ENCODE results near the gene OPTC.
"Not testable (repeated sequence)": the region's sequence is repeated elsewhere in the genome, so short reads cannot be mapped to it uniquely, and the experiment has no call there.

Gene OPTC, protein sequence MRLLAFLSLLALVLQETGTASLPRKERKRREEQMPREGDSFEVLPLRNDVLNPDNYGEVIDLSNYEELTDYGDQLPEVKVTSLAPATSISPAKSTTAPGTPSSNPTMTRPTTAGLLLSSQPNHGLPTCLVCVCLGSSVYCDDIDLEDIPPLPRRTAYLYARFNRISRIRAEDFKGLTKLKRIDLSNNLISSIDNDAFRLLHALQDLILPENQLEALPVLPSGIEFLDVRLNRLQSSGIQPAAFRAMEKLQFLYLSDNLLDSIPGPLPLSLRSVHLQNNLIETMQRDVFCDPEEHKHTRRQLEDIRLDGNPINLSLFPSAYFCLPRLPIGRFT

DNA sequence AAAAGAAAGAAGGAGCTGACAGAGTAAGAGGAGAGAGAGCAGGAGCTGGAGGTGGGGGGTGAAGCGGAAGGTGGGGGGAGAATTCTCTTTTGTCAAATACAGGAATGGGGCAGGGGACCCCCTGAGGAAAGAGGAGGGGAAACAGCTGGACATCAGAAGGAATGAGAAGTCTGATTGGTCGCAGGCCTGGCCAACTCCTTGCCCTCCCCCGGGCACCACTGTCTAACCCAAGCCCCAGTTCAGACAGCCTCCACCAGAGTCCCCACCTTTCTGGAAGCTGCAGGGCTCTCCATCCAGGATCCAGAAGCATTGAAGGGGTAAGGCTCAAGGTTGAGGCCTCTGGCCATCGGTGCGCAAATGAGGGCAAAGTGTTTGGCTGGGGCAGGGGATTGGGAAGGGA, at the start of gene OPTC:
TSS of gene OPTC (plus strand) at position 253 of the 400 bp plus-strand sequence. CDS start 1,853 bp downstream, outside the sequence.
- DNase-seq (ENCODE audit: low spot score), result no peak

DNA sequence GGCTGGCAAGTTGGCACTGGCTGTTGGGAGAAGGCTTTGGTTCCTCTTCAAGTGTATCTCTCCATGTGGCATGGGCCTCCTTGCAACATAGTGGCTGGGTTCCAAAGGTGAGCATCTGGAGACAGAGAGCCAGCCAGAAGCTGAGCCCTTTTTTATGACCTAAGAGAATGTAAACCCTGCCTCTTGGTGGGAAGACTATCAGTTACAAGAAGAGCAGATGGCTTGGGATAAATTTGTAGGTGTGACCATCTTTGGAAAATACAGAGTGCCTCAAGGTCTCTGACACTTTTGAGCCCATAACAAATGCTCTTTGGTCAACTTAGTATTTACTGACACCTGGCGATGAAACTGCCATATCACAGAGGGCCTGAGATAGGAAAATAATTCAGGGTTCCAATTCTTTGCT, 49.8 kb upstream of the OPTC start:
- no peak for DNase-seq (ENCODE audit: low spot score)

DNA sequence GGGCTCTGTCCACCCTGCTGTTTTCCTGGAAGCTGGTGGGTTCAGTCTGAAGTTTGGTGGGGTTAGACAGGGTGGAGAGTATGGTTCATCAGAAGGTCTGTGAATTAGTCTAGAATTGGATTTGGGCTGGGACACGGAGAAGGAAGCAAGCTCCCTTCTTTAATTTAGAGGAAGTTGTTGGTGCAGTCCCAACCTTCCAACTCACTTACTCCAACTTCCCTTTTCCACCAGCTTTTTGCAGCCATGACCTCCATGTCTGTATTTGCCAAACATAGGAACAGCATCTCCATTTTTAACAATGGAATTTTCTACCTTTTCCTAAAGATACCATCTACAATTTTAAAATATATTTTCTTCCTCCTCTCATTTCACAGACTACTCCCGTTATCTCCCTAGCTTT, 46.8 kb upstream of the OPTC start:
- no peak for DNase-seq (ENCODE audit: low spot score)

DNA sequence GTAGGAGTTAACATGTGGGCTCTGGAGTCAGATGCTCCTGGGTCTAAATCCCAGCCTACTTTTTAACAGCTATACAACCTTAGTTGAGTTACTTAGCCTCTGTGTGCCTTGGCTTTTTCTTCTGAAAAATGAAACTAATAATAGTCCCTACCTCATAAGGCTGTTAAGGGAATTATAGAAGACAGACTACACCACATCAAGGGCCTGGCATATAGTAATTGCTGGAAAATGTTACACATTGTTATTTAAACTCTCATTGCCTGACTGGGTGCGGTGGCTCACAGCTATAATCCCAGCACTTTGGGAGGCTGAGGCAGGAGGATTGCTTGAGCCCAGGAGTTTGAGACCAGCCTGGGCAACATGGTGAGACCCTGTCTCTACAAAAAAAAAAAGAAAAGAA, 46.4 kb upstream of the OPTC start:
- not testable (repeated sequence) for DNase-seq (ENCODE audit: low spot score)

DNA sequence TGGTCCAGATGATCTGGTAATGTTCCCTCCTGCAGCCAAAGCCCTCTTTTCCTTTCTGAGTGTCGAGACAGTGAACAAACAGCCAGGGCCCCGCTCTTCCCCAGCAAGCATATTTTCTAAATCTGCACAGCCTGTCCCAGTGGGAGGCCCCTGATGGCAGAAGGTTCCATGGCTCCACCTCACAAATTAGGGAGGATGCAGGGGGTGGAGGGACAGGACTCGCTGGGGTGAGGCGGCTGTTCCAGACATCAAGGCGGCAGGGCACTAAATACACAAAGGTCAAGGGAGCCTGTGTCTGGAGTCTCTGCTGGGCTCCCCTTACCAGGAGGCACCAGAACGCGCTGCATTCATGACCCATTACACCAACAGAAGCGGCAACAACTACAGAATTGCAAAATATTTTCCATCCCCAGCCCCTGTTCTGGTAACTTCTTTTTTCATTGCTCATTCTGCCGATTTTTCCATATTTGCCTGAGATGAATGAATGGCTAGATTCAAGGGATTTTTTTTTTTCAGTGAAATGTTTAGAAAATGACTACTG, 45.4 kb upstream of the OPTC start:
- DNase-seq (ENCODE audit: low spot score), result no peak

DNA sequence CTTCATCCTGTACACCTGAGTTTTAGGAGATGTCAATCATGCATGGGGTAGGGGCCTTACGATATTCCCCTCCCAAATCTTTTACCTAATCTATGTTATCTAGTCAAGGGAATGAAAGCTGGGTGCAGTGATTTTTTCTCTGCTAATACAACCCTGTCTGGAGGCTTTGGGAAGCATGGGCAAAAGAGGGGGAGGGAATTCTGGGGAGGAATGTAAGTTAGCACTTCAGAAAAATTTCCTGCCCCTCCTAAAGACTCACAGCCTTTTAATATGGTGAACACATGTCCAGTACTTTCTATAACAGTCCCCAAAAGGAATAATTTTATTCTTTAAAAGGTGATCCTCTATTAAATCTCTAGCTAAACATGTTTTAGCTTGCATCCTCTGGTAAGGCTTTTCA, 44.0 kb upstream of the OPTC start:
- no peak for DNase-seq (ENCODE audit: low spot score)

DNA sequence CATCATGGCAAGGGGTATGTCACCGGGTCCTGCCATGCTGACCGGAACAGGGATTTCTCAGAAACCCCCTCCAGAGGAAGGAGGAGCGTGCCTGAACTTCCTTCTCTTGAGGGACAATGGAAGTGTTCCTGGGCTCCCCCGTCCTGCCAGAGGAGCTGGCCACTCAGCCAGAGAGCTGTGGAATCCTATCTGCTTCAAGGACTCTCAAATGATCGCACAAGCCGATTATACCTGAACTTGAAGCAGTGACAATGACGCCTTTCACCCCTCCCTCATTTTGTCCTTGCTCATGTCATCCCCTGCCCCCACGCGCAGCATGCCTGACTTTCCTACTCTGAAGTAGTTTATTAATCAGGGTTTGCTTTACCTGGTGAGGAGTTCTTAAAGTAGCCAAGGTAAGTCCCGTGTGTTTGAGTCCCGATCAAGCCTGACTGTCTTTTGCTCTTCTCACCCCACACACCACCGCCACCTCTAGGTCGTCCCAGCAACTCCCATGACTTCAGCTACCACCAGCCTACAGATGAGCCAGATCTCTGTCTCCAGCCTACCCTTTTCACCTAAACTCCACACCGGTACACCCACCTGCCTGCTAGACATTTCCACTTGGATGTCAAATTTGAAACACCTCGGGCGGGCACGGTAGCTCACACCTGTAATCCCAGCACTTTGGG, 43.3 kb upstream of the OPTC start:
- no peak for DNase-seq (ENCODE audit: low spot score)

DNA sequence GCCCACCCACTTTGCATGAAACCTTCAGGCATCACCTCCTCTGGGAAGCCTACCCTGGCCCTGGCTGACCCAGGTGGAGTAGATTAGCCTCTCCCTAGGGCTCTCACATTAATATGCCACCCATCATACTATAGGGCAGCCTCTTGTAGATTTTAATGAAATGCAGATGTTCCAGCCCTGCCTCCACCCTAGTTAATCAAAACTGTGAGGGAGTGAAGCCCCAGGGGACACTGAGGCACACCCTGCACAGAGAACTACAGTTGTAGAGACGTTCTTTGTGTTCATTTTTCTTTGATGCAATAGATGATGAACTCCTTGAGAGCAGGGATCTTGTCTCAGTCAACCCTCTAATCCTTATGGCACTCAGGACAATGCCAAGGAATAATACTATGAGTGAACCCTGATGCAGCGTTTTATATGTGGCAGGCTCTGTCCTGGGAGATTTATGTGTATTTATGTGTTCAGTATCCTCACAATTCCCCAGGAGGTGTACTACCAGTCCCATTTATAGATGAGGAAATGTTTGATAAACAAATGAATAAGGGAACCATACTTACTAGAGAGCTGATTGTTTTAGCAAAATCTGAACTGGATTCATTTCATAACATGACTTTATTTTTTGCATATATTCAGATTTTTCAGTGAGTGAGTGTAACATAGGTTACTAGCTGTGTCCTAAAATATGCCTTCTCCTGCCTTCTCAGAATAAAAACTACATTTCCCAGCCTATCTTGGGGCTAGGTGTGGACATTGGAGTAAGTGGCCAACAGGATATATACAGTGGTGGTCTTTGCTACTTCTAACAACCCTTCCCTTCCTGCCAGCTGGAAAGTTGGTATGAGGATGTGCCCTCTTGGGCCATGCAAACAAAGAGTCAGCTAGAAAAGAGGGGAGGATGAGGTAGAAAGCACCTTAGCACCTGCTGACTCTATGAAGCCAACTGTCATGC, 41.8 kb upstream of the OPTC start:
- no peak for DNase-seq (ENCODE audit: low spot score)

DNA sequence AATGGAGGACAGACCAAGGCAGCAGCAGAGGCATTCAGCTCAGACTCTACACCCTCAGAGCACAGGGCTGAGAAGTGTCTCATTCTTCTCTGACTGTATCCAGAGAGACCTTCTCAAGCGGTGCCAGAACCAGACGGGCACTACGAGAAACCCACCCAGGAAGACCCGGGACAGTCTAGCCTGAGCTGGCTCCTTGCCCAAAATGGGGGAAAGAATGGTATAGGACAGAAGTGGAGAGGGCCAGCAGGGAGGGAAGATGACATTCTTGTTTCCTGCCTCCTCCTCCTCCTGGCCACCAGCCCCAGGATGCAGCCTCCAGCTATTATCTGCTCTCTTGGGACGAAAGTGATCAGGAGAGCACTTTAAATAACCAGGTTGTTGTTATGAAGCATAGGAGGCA, 40.9 kb upstream of the OPTC start:
- no peak for DNase-seq (ENCODE audit: low spot score)

DNA sequence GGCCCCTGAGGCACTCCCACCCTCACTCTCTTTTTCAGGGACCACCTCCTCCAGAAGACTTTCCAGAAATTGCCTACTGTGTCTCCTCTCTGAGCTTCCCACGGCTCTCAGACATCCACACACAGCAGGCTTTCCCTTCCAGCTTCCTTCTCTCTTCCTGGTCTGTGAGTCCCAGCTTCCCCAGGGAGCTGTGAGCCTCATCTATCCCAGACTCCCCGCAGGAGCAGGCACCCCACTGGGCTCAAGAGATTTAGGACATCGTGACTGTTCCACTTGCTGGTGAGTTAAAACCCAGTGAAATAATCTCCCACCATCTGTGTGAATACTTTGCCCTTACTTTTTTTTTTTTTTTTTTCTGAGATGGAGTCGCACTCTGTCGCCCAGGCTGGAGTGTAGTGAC, 40.3 kb upstream of the OPTC start:
- no peak for DNase-seq (ENCODE audit: low spot score)

DNA sequence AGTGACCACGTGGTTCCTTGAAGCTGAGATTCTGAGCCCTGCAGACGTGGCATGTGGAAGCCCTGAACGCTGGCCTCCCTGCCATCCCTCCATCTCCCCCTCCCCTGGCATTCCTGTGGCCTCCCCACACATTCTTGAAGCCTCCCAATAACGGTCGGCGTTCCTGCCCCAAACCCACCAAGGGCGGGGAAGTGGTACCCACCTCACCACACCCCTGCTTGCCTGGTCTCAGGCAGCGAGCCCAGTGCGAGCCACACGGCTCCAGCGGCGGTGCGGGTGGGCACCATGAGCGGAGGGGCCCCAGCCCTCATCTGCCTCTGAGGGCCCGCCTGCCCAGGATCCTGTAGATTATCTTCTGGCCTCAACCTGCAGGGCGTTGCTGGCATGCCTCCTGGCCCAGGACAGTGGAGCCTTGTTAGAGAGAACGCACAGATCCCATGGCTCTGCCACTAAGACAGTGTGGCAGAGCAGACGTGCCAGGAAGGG, 38.9 kb upstream of the OPTC start:
- DNase-seq (ENCODE audit: low spot score), result no peak

DNA sequence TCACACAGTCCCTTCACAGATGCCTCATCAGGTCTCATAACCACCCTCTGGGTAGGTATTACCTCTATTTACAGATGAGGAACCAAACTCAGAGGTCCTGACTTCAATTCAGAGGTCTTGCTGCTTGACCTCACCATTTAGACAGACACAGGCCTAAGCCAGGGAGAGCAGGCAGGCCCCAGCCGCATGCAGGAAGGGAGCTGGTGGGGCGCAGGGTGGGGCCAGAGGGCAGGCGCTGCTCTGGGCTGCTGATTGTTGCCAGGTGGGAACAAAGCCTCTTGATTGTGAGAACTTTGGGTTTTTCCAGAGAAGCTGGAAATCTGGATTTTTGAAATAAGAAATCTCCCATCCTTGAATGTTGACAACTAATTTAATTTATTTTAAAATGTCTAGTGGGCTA, 38.2 kb upstream of the OPTC start:
- DNase-seq (ENCODE audit: low spot score), result no peak

DNA sequence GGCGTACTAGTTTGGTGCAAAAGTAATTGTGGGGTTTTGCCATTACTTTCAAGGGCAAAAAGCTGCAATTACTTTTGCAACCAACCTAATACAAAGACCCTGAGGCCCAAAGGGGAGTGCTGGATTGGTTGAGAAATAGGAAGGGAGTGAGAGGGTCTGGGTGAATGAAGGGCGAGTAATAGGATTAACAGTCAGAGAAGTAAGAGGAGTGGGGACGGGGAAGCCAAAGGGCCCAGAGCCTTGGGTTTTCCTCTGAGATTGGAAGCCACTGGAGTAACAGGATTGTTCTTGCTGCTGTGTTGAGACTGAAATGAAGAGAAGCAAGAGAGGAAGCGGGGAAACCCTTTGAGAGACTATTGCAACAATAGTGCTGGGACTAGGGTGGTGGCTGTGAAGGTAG, 37.4 kb upstream of the OPTC start:
- DNase-seq (ENCODE audit: low spot score), result no peak

DNA sequence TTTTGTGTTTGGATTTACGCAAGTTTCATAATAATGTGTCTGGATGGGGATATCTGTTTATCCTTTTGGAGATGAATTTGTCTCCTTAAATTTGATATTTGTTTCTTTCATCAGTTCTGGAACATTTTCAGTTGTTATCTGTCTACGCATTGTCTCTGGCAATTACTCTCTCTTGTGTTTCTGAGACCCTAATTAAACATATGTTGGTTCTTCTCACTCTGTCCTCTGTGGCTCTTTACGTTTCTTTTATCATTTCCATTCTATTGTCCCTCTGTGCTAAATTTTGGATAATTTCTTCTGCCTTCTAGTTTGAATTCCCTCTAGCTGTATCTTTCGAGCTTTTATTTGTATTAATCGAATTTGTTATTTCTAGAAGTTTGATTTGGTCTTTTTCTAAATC, 35.9 kb upstream of the OPTC start:
- DNase-seq (ENCODE audit: low spot score), result no peak

DNA sequence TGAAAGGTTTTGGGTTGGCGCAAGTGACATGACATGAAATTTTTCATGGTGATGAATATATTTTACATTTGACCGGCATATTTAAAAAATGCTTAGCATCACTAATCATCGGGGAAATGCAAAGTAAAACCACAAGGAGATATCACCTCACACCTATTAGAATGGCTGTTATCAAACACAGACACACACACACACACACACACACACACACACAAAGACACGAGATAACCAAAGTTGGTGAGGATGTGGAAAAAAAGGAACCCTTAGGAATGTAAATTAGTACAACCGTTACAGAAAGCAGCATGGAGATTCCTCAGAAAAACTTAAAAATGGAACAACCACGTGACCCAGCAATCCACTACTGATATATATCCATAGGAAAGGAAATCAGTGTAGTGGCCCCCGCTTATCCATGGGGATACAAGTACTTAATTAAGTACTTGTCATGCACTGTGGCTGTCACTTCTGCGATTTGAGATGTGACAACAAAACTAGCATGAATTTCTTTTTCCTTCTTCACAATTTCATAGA, 34.2 kb upstream of the OPTC start:
- no peak for DNase-seq (ENCODE audit: low spot score)

DNA sequence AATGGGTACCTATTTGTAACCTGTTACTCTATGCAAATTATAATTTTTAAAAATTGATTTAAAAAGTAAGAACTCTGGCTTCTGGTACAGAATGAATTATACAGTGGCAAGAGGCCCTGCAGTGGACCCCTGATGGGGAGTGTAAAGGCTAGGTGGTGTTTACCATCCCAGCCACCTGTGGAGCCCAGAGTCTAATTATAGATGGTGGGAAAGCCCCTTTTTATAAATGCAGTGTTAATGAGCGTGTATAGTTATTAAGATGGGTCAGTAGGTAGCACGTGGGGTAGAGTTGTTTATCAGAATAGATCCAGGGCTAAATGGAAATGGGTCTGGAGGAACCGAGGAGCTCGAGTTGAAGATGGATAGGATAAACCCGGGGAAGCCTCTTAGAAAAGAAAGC, 32.2 kb upstream of the OPTC start:
- DNase-seq (ENCODE audit: low spot score), result no peak

DNA sequence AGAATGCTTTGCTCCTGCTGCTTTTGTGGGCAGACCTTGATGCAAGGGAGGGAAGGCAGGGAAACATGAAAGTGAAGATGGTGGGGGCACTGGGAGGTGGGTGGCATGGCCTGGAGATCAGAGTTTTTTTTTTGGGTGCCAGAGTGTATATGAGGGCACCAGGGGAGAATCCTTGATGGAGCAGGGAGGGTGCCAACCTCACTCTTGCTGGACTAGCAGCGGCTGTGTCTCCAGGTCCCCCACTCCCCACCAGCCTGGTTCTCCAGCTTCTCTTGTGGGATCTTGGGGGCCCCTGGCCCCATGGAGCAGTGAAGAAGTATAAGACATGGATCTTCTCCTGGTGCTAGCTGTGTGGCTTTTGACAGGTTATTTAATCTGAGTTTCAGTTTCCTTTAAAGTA, 31.8 kb upstream of the OPTC start:
- DNase-seq (ENCODE audit: low spot score), result no peak

DNA sequence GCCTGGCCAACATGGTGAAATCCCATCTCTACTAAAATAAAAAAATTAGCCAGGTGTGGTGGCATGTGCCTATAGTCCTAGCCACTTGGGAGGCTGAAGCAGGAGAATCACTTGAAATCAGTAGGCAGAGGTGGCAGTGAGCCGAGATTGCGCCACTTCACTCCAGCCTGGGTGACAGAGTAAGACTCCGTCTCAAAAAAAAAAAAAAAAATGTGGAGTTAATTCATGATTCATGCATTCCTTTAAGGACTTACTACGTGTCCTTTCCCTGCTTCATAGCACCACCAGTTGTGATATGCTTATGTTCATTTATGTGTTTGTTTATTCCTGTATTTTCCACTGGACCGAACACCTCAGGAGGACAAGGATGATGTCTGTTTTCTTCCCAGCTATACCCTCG, 31.1 kb upstream of the OPTC start:
- DNase-seq (ENCODE audit: low spot score), result no peak

DNA sequence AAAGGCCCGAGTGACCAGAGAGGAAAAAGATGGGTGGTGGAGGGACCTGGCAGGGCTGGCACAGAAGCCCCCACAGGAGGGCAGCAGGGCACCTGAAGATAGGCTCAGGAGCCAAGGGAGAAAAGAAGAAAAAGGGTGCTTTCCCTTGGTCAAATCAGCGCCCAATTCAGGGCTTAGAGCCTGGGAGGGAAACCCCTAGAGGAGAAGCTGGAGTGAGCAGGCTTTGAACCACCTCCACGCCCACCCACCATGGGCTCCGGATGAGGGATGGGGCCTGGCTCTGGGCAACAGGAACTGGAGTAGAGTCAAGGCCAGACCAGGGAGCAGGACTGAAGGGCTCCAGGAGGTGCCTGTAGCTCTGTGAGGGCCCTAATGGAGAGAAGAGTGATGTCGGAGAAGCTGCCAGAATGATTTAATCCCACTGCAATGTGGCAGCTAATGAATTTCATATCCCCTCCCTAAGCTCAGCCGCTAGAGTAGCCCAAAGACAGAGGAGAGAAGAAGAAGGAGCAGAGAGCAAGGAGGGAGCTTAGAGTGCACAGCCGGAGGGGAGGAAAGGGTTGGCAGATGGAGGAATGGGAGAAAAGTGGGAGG, 30.4 kb upstream of the OPTC start:
- DNase-seq (ENCODE audit: low spot score), result no peak

DNA sequence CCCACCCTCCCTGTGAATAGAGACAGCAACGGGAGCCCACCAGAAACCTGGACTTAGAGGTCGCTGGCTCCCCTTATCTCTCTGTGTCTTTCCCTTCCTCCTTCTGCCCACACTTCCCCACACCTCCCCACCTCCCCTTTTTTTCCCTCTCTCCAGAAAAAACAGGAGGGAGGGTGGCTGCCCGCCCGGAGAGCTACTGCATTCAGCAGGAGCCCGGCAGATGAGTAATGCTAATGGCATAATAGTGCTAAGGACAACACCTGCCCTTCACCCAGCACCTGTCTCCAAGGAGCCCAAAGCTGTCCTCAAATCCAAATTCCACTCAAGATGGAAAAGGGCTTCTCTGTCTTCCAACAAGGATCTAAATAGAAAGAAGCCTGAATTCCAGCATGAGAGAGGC, 29.7 kb upstream of the OPTC start:
- no peak for DNase-seq (ENCODE audit: low spot score)

DNA sequence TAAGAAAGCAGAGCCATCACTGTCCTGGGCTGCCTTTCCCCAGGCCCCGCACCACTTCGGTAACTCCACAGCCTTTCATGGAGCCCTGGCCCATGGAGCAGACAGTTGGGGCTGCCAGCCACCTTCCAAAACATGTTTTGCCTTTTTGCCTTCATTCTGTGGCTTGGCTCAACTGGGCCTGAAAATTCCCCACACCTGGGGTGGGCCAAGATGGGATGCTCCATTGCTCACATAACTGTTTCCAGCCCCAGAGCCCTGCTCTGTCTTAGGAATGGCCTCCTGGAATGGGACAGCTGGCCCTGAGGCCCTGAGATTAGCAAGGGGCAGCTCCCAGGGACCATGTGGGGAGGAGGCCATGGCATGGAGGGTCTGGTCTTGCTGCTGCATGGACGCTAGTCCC, 29.2 kb upstream of the OPTC start:
- DNase-seq (ENCODE audit: low spot score), result no peak
